CD4-positive, alpha-beta T cell (primary cell): ENCODE results near the gene CHRM4. TPM values are rescaled to one million over a fixed set of nuclear protein-coding genes. Genes with fewer than 3 reads are reported as not detected.

Experiments used
- ATAC-seq: fragments of 200-7000 bp; cut with Tn5 transposase; one replicate; pipeline ENCODE4 v1.10.0; 2022; ENCODE audit warnings: mild to moderate bottlenecking; ENCODE audit not compliant: poor library complexity
- CTCF ChIA-PET: fragments of 350-600 bp; sonication (Branson Sonifier 250); formaldehyde crosslinking; loops from one replicate; lab custom pipeline; 2021; ENCODE audit warnings: antibody characterized with exemption, inconsistent platforms; lab: Charles Lee
- POLR2A ChIA-PET: fragments of 350-600 bp; sonication (Branson Sonifier 250); formaldehyde crosslinking; loops from one replicate; lab custom pipeline; 2021; ENCODE audit warnings: antibody characterized with exemption, inconsistent platforms; lab: Charles Lee
- DNase-seq, 14 experiments: peaks; one replicate each; pipeline ENCODE4 v3.0.0-alpha.2; 2013 to 2020; ENCODE audit warnings: mixed read lengths in 2 of 14
- H3K27ac ChIP-seq, 2 donors: one replicate each; pipeline versions ENCODE4 v1.5.1 to v1.7.0; 2013; ENCODE audit warnings: low read length in 2 of 2, low read depth in 1 of 2, mild to moderate bottlenecking in 1 of 2
- H3K27me3 ChIP-seq, 2 experiments: 1 replicate in 1 of 2; 2 replicates in 1 of 2; pipeline versions ENCODE4 v1.6.1 to v1.7.0; 2013; ENCODE audit warnings: low read length in 2 of 2, control low read depth in 1 of 2, mild to moderate bottlenecking in 1 of 2, moderate library complexity in 1 of 2; ENCODE audit not compliant: insufficient read depth in 2 of 2, control insufficient read depth in 1 of 2
- H3K36me3 ChIP-seq: one replicate; pipeline ENCODE4 v1.6.1; 2013; ENCODE audit warnings: low read length, control low read depth; ENCODE audit not compliant: insufficient read depth
- H3K4me1 ChIP-seq: one replicate; pipeline ENCODE4 v1.6.1; 2013; ENCODE audit warnings: low read length, control low read depth; ENCODE audit not compliant: insufficient read depth
- H3K4me3 ChIP-seq: one replicate; pipeline ENCODE4 v1.5.1; 2013; ENCODE audit warnings: mild to moderate bottlenecking, low read length, moderate library complexity
- H3K9me3 ChIP-seq, 2 experiments: 1 replicate in 1 of 2; 2 replicates in 1 of 2; pipeline versions ENCODE4 v1.6.1 to v1.7.0; 2013; ENCODE audit warnings: low read length in 2 of 2, mild to moderate bottlenecking in 2 of 2, control low read depth in 1 of 2, moderate library complexity in 1 of 2; ENCODE audit not compliant: control insufficient read depth in 1 of 2, insufficient read depth in 1 of 2
- H3K27ac Mint-ChIP-seq: one replicate; pipeline ENCODE4 v1.8.0; 2020; ENCODE audit warnings: mixed read lengths
- H3K27me3 Mint-ChIP-seq: one replicate; pipeline ENCODE4 v1.8.0; 2021; ENCODE audit warnings: mixed read lengths
- H3K36me3 Mint-ChIP-seq: one replicate; pipeline ENCODE4 v1.8.0; 2021; ENCODE audit warnings: low read depth, mixed read lengths
- H3K4me1 Mint-ChIP-seq: one replicate; pipeline ENCODE4 v1.8.0; 2021; ENCODE audit warnings: low read depth, mixed read lengths
- H3K4me3 Mint-ChIP-seq: one replicate; pipeline ENCODE4 v1.8.0; 2020; ENCODE audit warnings: mild to moderate bottlenecking, mixed read lengths
- H3K9me3 Mint-ChIP-seq: one replicate; pipeline ENCODE4 v1.8.0; 2020; ENCODE audit warnings: mixed read lengths
- CTCF ChIP-seq: fragments of 200-600 bp; IDR thresholded peaks from one replicate; pipeline ENCODE4 v1.8.0; 2022; ENCODE audit warnings: antibody characterized with exemption, mild to moderate bottlenecking
- intact Hi-C, 2 experiments: fragments of 100-400 bp; cut with DNase I in 1 of 2; cut with micrococcal nuclease in 1 of 2; formaldehyde crosslinking; loops; one replicate each; pipeline versions ENCODE4 v1.15.1 to v1.9.0; 2023 to 2025; cut with DNase I, micrococcal nuclease
- total RNA-seq, 174 experiments: library from RNA in 2 of 174; stranded (reverse) in 2 of 174; gene quantifications; one replicate each; pipeline ENCODE4 v1.2.3 and lab custom pipeline; 2021 to 2026

Gene CHRM4
- total RNA-seq, 2 experiments from 2014 or later, result 3.2 to 3.7 TPM

DNA sequence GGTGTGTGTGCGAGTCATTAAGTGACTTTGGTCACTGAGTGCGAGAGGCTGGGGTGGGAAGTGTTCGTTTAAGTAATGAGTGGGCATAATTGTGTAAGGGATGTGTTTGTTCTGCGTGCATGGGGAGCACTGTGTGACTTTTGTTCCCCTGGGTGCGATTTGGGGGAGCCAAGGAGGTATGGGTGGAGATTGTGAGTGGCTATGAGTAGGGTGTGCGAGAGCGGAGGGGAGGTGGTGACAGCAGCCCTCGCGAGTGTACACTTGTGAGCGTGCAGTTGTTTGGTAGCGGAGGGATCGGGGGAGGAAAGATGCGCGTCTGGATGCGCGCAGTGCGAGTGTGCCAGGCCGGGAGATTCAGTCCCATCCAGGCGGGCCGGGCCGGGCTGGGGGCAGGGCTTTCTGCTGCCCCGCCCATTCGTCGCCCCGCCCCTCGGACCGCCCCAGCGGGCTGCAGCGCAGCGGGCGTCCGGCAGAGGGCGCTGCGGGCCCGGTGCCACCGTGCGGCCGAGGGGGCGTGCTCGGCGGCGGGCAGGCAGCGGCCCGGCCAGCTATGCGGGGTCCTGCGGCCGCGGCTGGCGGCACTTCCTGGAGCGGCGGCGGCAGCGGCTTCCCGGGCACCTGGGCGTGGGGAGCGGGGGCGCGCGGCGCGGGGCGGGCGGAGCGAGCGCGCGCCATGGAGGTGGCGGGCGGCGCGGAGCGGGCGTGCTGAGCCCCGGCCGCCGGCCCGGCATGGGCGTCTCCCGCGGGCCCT, 44.5 kb downstream of the CHRM4 start, which contains the start of gene DGKZ:
TSS of gene DGKZ (plus strand) at position 578 of the 751 bp plus-strand sequence. CDS start 197 bp downstream, outside the sequence.
- ChIA-PET POLR2A (interaction anchor here (1.0 to 14.3 kb wide), 6 partner anchors 11 to 247 kb away, joined by 3 to 266 read pairs (median 7); partner anchors contain the start of gene AMBRA1), CTCF (interaction anchor here (0.6 to 5.2 kb wide), 14 partner anchors 9 to 259 kb away, joined by 3 to 34 read pairs (median 7); no protein-coding TSS in a partner anchor)
- Mint-ChIP-seq H3K4me3 (peak within 1 kb of the TSS; percentile 95), H3K4me1 (peaks cover 83% of the 10 kb centered on the region), H3K27ac (peak within 1 kb of the TSS; percentile 89), H3K9me3 (no peaks in the 10 kb centered on the region), H3K36me3 (peaks cover 25% of the 10 kb centered on the region), H3K27me3 (no peaks in the 10 kb centered on the region)
- H3K27me3 ChIP-seq, result no peaks in the 10 kb centered on the region
- peaks cover 13% of the 10 kb centered on the region for H3K36me3 ChIP-seq
- H3K27ac ChIP-seq, result peak within 1 kb of the TSS; percentile 44 to 73
- no peaks in the 10 kb centered on the region for H3K9me3 ChIP-seq
- intact Hi-C loops, result loop anchor here (1.0 to 10.0 kb wide), 5 partner anchors 14 to 225 kb away; partner anchors contain the start of gene PHF21A (in 1 of the 2)
- peaks cover 86% of the 10 kb centered on the region for H3K4me1 ChIP-seq
- ATAC-seq (peak; percentile 77), DNase-seq (peak; percentile 77 to 97 (median 88))
- peak; percentile 34 for TF ChIP-seq CTCF
- H3K4me3 ChIP-seq, result peak within 1 kb of the TSS; percentile 99

DNA sequence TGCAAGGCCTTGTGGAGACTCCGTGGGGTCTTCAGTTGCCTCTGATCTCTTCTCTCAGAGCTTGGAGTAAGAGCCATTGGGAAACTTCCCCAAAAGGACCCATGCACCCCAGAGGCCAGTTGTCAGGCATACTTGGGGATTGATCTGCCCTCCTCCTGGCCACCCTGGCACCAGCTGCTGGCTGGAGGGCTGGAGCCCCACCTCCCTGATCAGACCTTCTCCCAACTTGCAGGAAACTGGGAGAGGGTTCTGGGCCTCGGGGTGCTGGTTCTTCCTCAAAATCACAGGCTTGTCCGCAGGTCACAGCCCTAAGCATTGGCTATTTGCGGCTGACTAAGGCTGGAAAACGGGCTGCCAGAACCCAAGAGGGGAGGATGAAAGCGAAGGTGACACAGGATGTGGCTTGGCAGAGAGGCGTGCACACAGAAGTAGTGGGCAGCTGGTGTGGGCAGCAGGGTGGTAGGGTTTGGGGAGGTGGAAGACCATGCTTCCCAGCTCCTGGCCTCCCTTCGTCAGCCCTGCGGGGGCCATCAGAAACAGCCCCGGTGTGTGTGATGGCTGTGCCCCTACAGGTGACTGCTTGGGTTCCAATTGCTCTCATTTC, 45.6 kb downstream of the CHRM4 start:
- Histone ChIP-seq H3K27ac (peak overlapping the region; percentile 36 to 51), H3K27me3 (no peaks in the 10 kb centered on the region), H3K4me3 (peak overlapping the region; percentile 61), H3K9me3 (no peaks in the 10 kb centered on the region), H3K4me1 (peaks cover 85% of the 10 kb centered on the region), H3K36me3 (peaks cover 7% of the 10 kb centered on the region)
- Mint-ChIP-seq H3K4me1 (peaks cover 84% of the 10 kb centered on the region), H3K36me3 (peaks cover 23% of the 10 kb centered on the region), H3K27me3 (no peaks in the 10 kb centered on the region), H3K4me3 (peak overlapping the region; percentile 88), H3K27ac (peak overlapping the region; percentile 80), H3K9me3 (no peaks in the 10 kb centered on the region)
- ATAC-seq (no peak), DNase-seq (peak in 4 of 14 experiments; percentile 19 to 67 (median 52))
- POLR2A ChIA-PET, result interaction anchor here (1.1 to 14.3 kb wide), 5 partner anchors 13 to 214 kb away, joined by 3 to 266 read pairs (median 3); no protein-coding TSS in a partner anchor
- no peak for TF ChIP-seq CTCF
- intact Hi-C loops, result loop anchor here (1.0 to 10.0 kb wide), 4 partner anchors 13 to 224 kb away; partner anchors contain the start of gene PHF21A (in 1 of the 2)
- CTCF ChIA-PET, result interaction anchor here (1.5 to 5.2 kb wide), 6 partner anchors 12 to 37 kb away, joined by 3 to 34 read pairs (median 9); no protein-coding TSS in a partner anchor

GRCh38 chr11:46345131-46345597, 46.4 kb downstream of the CHRM4 start:
- no peak for ATAC-seq
- H3K27me3 ChIP-seq, result no peaks in the 10 kb centered on the region
- ChIA-PET CTCF (interaction anchor here (1.2 to 5.2 kb wide), 3 partner anchors 14 to 37 kb away, joined by 3 to 34 read pairs (median 6); no protein-coding TSS in a partner anchor), POLR2A (interaction anchor here (1.1 to 14.3 kb wide), 5 partner anchors 12 to 215 kb away, joined by 3 to 266 read pairs (median 4); no protein-coding TSS in a partner anchor)
- H3K9me3 ChIP-seq, result no peaks in the 10 kb centered on the region
- no peak for TF ChIP-seq CTCF
- Mint-ChIP-seq H3K4me3 (peak overlapping the region; percentile 88), H3K27me3 (no peaks in the 10 kb centered on the region), H3K9me3 (no peaks in the 10 kb centered on the region), H3K27ac (peak overlapping the region; percentile 80), H3K4me1 (peaks cover 83% of the 10 kb centered on the region), H3K36me3 (peaks cover 23% of the 10 kb centered on the region)
- H3K36me3 ChIP-seq, result peaks cover 6% of the 10 kb centered on the region
- peak overlapping the region; percentile 61 for H3K4me3 ChIP-seq
- H3K27ac ChIP-seq, result peak overlapping the region; percentile 36 to 51
- DNase-seq, result peak in 3 of 14 experiments; percentile 39 to 59 (median 59)
- H3K4me1 ChIP-seq, result peaks cover 85% of the 10 kb centered on the region
- intact Hi-C loops, result loop anchor here (5.0 to 10.0 kb wide), 2 partner anchors 190 to 223 kb away; partner anchors contain the start of gene PHF21A (in 1 of the 2)
